IMR-90 (cell line): ENCODE results near the gene SLC35D2.

Experiments
- BHLHE40 ChIP-seq: fragments of 150-350 bp; IDR thresholded peaks from 2 replicates; pipeline ENCODE4 v1.6.1; 2016; ENCODE audit warnings: mild to moderate bottlenecking, low read depth, low read length
- CEBPB ChIP-seq: IDR thresholded peaks from 2 replicates; pipeline ENCODE4 v1.6.1; 2012; ENCODE audit warnings: low read depth, low read length, improper control_type of control experiment
- POLR2A ChIP-seq: IDR thresholded peaks from 2 replicates; pipeline ENCODE4 v1.6.1; 2012; ENCODE audit warnings: mild to moderate bottlenecking, low read depth, low read length
- RCOR1 ChIP-seq: IDR thresholded peaks from 2 replicates; pipeline ENCODE4 v1.6.1; 2012; ENCODE audit warnings: mild to moderate bottlenecking, low read length, improper control_type of control experiment; ENCODE audit not compliant: insufficient replicate concordance
- RFX5 ChIP-seq: IDR thresholded peaks from 2 replicates; pipeline ENCODE4 v1.8.0; 2012; ENCODE audit warnings: low read depth, mild to moderate bottlenecking, low read length, moderate library complexity
- TF ChIP-seq, protein P1 (sequence below): conservative IDR thresholded peaks from 2 replicates; pipeline ENCODE4 v1.5.1; 2012; ENCODE audit warnings: mild to moderate bottlenecking, low read depth, low read length, improper control_type of control experiment
- TF ChIP-seq, protein P2 (sequence below): fragments of 150-350 bp; IDR thresholded peaks from 2 replicates; pipeline ENCODE4 v1.6.1; 2017; ENCODE audit warnings: mild to moderate bottlenecking, antibody characterized with exemption, low read length, low read depth
- TF ChIP-seq, protein P3 (sequence below): fragments of 150-350 bp; IDR thresholded peaks from 2 replicates; pipeline ENCODE4 v1.6.1; 2016; ENCODE audit warnings: low read depth, mild to moderate bottlenecking, low read length, moderate library complexity, borderline replicate concordance

DNA sequence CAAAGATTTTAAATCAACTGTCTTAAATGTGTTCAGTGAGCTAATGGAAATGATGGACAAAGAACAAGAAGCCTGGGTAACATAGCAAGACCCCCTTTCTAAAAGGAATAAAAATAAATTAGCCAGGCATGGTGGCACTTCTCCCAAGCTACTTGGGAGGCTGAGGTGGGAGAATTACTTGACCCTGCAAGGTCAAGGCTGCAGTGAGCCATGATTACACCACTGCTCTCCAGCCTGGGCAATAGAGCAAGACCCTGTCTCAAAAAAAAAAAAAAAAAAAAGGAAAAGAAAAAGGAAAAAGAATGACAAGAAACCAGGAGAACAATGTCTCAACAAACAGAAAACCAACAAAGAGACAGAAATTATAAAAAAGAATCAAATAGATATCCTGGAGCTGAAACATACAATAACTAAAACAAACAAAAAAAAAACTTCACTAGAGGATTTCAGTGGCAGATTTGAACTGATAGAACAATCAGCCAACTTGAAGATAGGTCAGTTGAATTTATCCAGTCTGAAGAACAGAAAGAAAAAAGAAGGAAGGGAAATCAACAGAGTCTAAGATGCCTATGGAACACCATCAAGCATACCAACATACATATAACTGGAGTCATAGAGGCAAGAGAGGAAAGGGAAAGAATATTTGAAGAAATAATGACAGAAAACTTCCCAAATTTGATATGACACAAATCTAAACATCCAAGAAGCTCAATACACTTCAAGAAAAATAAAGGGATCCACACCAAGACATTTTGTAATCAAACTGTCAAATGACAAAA, 16.8 kb upstream of the SLC35D2 start:
- TF ChIP-seq POLR2A = no peak
- TF ChIP-seq CEBPB = no peak
- TF ChIP-seq RCOR1 = no peak
- TF ChIP-seq, protein P1, sequence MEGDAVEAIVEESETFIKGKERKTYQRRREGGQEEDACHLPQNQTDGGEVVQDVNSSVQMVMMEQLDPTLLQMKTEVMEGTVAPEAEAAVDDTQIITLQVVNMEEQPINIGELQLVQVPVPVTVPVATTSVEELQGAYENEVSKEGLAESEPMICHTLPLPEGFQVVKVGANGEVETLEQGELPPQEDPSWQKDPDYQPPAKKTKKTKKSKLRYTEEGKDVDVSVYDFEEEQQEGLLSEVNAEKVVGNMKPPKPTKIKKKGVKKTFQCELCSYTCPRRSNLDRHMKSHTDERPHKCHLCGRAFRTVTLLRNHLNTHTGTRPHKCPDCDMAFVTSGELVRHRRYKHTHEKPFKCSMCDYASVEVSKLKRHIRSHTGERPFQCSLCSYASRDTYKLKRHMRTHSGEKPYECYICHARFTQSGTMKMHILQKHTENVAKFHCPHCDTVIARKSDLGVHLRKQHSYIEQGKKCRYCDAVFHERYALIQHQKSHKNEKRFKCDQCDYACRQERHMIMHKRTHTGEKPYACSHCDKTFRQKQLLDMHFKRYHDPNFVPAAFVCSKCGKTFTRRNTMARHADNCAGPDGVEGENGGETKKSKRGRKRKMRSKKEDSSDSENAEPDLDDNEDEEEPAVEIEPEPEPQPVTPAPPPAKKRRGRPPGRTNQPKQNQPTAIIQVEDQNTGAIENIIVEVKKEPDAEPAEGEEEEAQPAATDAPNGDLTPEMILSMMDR = no peak
- TF ChIP-seq RFX5 = no peak
- TF ChIP-seq BHLHE40 = no peak
- TF ChIP-seq, protein P2, sequence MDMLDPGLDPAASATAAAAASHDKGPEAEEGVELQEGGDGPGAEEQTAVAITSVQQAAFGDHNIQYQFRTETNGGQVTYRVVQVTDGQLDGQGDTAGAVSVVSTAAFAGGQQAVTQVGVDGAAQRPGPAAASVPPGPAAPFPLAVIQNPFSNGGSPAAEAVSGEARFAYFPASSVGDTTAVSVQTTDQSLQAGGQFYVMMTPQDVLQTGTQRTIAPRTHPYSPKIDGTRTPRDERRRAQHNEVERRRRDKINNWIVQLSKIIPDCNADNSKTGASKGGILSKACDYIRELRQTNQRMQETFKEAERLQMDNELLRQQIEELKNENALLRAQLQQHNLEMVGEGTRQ = no peak
- TF ChIP-seq, protein P3, sequence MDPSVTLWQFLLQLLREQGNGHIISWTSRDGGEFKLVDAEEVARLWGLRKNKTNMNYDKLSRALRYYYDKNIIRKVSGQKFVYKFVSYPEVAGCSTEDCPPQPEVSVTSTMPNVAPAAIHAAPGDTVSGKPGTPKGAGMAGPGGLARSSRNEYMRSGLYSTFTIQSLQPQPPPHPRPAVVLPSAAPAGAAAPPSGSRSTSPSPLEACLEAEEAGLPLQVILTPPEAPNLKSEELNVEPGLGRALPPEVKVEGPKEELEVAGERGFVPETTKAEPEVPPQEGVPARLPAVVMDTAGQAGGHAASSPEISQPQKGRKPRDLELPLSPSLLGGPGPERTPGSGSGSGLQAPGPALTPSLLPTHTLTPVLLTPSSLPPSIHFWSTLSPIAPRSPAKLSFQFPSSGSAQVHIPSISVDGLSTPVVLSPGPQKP = no peak
